COLO668 (cell line): ENCODE data around the gene TYSND1.
A peak's percentile ranks its signal among the peaks of the same experiment; 100 is the strongest.
"Not testable (repeated sequence)": the region's sequence is repeated elsewhere in the genome, so short reads cannot be mapped to it uniquely, and the experiment has no call there.

ENCODE experiments used
- DNase-seq: peaks from one replicate; lab custom pipeline; 2025; ENCODE audit not compliant: unreplicated experiment; lab: John Stamatoyannopoulos, UW

The TYSND1 gene

GRCh38 chr10:70164163-70164562, 17.7 kb upstream of the TYSND1 start:
- DNase-seq = no peak

- DNase-seq = no peak
Measured at GRCh38 chr10:70163448-70163847, 16.9 kb upstream of the TYSND1 start.

- no peak for DNase-seq
Measured at GRCh38 chr10:70162892-70163201, 16.3 kb upstream of the TYSND1 start.

- no peak for DNase-seq
Measured at GRCh38 chr10:70162151-70162891, 15.8 kb upstream of the TYSND1 start.

GRCh38 chr10:70160798-70161197, 14.3 kb upstream of the TYSND1 start:
- DNase-seq = no peak

GRCh38 chr10:70159366-70159765, 12.9 kb upstream of the TYSND1 start:
- not testable (repeated sequence) for DNase-seq

GRCh38 chr10:70158113-70158512, 11.6 kb upstream of the TYSND1 start:
- no peak for DNase-seq

GRCh38 chr10:70155255-70155838, 8.8 kb upstream of the TYSND1 start:
- no peak for DNase-seq

- DNase-seq = no peak
Measured at GRCh38 chr10:70148516-70148915, 2.0 kb upstream of the TYSND1 start.

GRCh38 chr10:70147259-70147625, 742 bp upstream of the TYSND1 start:
- DNase-seq = no peak

- peak; percentile 61 for DNase-seq
Measured at GRCh38 chr10:70145666-70146488, 623 bp downstream of the TYSND1 start.

GRCh38 chr10:70145166-70145665, 1.3 kb downstream of the TYSND1 start:
- DNase-seq = no peak

GRCh38 chr10:70144372-70145110, 2.0 kb downstream of the TYSND1 start:
- no peak for DNase-seq

- DNase-seq = no peak
Measured at GRCh38 chr10:70142555-70142954, 3.9 kb downstream of the TYSND1 start.

- no peak for DNase-seq
Measured at GRCh38 chr10:70140297-70140696, 6.2 kb downstream of the TYSND1 start.

GRCh38 chr10:70139997-70140250, 6.6 kb downstream of the TYSND1 start:
- no peak for DNase-seq

- DNase-seq = no peak
Measured at GRCh38 chr10:70139151-70139996, 7.1 kb downstream of the TYSND1 start.

GRCh38 chr10:70137927-70138883, 8.3 kb downstream of the TYSND1 start:
- no peak for DNase-seq

- no peak for DNase-seq
Measured at GRCh38 chr10:70137135-70137534, 9.4 kb downstream of the TYSND1 start.

- DNase-seq = no peak
Measured at GRCh38 chr10:70135684-70136083, 10.8 kb downstream of the TYSND1 start.
